ENCODE measurements around the gene CEP104. TPM values are rescaled to one million over a fixed set of nuclear protein-coding genes. Genes with fewer than 3 reads are reported as not detected.

The CEP104 gene
- total and polyA plus RNA-seq, 2 donors (not counting 1 experiment from before 2014, with no cell fraction given) = 25.4 to 28.9 TPM

DNA sequence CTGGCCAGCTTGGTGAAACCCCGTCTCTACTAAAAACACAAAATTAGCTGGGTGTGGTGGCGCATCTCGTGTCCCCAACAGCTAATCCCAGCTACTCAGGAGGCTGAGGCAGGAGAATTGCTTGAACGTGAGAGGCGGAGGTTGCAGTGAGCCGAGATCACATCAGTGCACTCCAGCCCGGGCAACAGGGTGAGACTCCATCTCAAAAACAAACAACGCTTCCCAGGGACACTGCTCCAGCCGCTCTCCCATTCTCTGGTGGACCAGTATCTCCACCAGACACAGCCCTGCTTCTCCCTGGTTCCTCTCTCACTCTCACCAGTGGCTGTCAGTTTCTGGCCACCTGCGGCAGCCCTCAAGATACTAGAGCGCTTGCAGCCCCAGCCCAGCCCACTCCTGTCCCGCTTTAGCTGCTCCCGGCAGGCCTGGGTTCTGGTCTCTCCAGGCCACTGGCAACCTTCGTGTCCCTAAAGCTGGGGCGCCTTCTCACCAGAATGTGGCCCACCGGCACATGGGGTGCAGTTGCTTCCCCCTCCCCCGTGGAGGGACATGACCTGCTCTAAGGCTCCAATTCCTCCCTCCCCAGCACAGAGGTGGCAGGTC, 39.8 kb downstream of the CEP104 start:
- Histone ChIP-seq H3K27me3 (ENCODE audit: control insufficient read depth, insufficient read depth, low read length) (no peaks in the 10 kb centered on the region), H2AFZ (ENCODE audit: low read length) (no peak overlapping the region), H3K9me3 (ENCODE audit: control insufficient read depth, insufficient read depth, low read depth, low read length) (no peaks in the 10 kb centered on the region), H3K4me3 (replicated peaks in 1 of 4; ENCODE audit: control extremely low read depth in 1 of 4, insufficient read depth in 1 of 4, low read depth in 3 of 4, low read length in 4 of 4) (no peak overlapping the region), H3K4me2 (ENCODE audit: extremely low read depth, insufficient read depth, low read length) (no peak overlapping the region), H3K79me2 (ENCODE audit: control insufficient read depth, insufficient read depth, low read length) (no peaks in the 10 kb centered on the region), H3K9ac (ENCODE audit: insufficient read depth, low read length) (no peak overlapping the region), H4K20me1 (ENCODE audit: control insufficient read depth, extremely low read depth, insufficient read depth, low read length) (no peaks in the 10 kb centered on the region), H3K4me1 (ENCODE audit: control insufficient read depth, extremely low read depth, insufficient read depth, low read length) (no peaks in the 10 kb centered on the region), H3K36me3 (ENCODE audit: control insufficient read depth, insufficient read depth, low read length) (peaks cover 2% of the 10 kb centered on the region), H3K27ac (ENCODE audit: insufficient read depth, low read length) (no peak overlapping the region)
- no peak for DNase-seq (ENCODE audit: low read depth in 2 of 2)
- no peak for TF ChIP-seq CTCF (conservative IDR thresholded peaks at IDR 0.05 in 1 of 2, IDR thresholded peaks at IDR 0.05 in 1 of 2; ENCODE audit: low read depth in 1 of 2, low read length in 2 of 2)
- TF ChIP-seq EZH2 (IDR thresholded peaks at IDR 0.05; ENCODE audit: low read length, missing control alignments) = no peak

DNA sequence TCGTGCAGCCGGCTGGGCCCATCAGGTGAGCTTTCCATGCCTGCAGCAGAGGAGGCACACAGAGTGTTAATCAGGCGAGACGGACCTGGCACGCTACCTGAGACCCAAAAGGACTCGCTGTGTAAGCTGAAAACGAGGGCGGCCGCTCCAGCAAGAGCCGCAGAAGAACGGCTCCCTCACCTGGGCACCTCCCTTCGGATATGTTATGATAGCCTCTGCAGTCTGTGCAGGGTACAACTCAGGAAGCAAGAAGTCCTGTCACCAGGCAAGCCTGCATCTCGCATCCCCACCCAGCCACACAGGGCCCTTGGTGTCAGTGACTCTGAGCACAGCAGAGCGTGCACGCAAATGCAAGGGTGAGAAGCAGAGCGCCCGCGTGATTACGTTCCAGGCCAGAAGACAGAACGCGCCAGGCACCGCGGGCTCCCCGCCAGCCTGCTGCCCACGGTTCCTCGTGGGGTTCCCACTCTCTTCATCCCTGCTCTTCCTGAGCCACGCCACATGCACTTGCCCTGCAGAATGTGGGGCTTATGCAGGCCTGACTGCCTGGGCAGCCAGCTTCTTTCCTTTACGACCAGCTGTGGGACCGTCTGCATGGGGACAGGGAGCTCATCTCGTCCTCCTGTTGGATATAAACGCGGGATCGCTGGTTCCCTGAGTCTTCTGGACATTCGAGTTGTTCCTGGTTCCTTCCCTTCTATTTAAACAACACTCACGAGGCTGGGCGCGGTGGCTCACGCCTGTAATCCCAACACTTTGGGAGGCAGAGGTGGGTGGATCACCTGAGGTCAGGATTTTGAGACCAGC, 40.5 kb downstream of the CEP104 start:
- no peak for TF ChIP-seq CTCF (conservative IDR thresholded peaks at IDR 0.05 in 1 of 2, IDR thresholded peaks at IDR 0.05 in 1 of 2; ENCODE audit: low read depth in 1 of 2, low read length in 2 of 2)
- Histone ChIP-seq H3K36me3 (ENCODE audit: control insufficient read depth, insufficient read depth, low read length) (peaks cover 2% of the 10 kb centered on the region), H3K4me3 (replicated peaks in 1 of 4; ENCODE audit: control extremely low read depth in 1 of 4, insufficient read depth in 1 of 4, low read depth in 3 of 4, low read length in 4 of 4) (no peak overlapping the region), H3K9me3 (ENCODE audit: control insufficient read depth, insufficient read depth, low read depth, low read length) (no peaks in the 10 kb centered on the region), H3K4me2 (ENCODE audit: extremely low read depth, insufficient read depth, low read length) (no peak overlapping the region), H3K4me1 (ENCODE audit: control insufficient read depth, extremely low read depth, insufficient read depth, low read length) (no peaks in the 10 kb centered on the region), H4K20me1 (ENCODE audit: control insufficient read depth, extremely low read depth, insufficient read depth, low read length) (no peaks in the 10 kb centered on the region), H3K27me3 (ENCODE audit: control insufficient read depth, insufficient read depth, low read length) (no peaks in the 10 kb centered on the region), H3K79me2 (ENCODE audit: control insufficient read depth, insufficient read depth, low read length) (no peaks in the 10 kb centered on the region), H2AFZ (ENCODE audit: low read length) (no peak overlapping the region), H3K9ac (ENCODE audit: insufficient read depth, low read length) (no peak overlapping the region), H3K27ac (ENCODE audit: insufficient read depth, low read length) (no peak overlapping the region)
- no peak for DNase-seq (ENCODE audit: low read depth in 2 of 2)

DNA sequence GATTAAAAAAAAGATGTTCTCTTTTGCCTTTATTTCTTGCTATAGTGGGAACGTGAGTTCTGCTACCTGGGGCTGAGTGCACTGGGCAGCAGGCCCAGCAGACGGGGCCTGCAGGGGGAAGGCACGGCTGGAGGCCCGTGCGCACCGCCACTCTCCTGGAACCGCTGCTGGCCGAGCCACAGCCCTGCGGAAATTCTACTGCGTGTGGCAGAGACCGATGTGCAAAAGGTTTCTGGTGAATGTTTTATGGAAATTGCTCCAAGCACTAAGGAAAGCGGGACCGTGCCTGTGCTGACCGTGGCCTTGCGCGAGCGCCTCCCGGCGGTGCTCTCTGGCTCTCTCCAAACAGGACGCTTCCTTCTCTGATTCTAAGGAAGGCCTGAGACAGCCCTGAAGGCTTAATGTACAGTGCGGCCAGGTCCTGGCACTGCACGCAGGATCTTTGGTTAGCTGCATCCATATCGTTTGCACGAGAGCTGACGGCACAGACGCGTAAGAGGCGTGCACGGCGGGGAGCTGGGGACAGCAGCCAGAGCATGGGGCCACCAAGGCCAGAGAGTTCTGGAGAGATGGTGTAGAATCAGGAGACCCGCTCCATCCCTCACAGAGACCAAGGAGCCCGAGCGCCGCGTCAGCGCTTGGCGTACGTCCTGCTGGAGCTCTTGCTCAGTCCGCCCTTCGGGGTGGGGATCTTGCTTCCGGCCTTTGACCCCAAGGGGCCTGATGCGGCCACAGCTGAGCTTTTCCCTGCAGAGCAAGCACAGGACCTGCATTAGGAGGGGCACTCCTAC, 42.0 kb downstream of the CEP104 start:
- Histone ChIP-seq H3K9ac (ENCODE audit: insufficient read depth, low read length) (no peak overlapping the region), H2AFZ (ENCODE audit: low read length) (no peak overlapping the region), H3K4me2 (ENCODE audit: extremely low read depth, insufficient read depth, low read length) (no peak overlapping the region), H4K20me1 (ENCODE audit: control insufficient read depth, extremely low read depth, insufficient read depth, low read length) (no peaks in the 10 kb centered on the region), H3K4me3 (replicated peaks in 1 of 4; ENCODE audit: control extremely low read depth in 1 of 4, insufficient read depth in 1 of 4, low read depth in 3 of 4, low read length in 4 of 4) (no peak overlapping the region), H3K4me1 (ENCODE audit: control insufficient read depth, extremely low read depth, insufficient read depth, low read length) (no peaks in the 10 kb centered on the region), H3K79me2 (ENCODE audit: control insufficient read depth, insufficient read depth, low read length) (no peaks in the 10 kb centered on the region), H3K27me3 (ENCODE audit: control insufficient read depth, insufficient read depth, low read length) (no peaks in the 10 kb centered on the region), H3K36me3 (ENCODE audit: control insufficient read depth, insufficient read depth, low read length) (peaks cover 2% of the 10 kb centered on the region), H3K27ac (ENCODE audit: insufficient read depth, low read length) (no peak overlapping the region), H3K9me3 (ENCODE audit: control insufficient read depth, insufficient read depth, low read depth, low read length) (no peaks in the 10 kb centered on the region)
- DNase-seq (ENCODE audit: low read depth in 2 of 2) = no peak
- TF ChIP-seq CTCF (conservative IDR thresholded peaks at IDR 0.05 in 1 of 2, IDR thresholded peaks at IDR 0.05 in 1 of 2; ENCODE audit: low read depth in 1 of 2, low read length in 2 of 2) (no peak), EZH2 (IDR thresholded peaks at IDR 0.05; ENCODE audit: low read length, missing control alignments) (no peak)

All from fibroblast of lung (primary cell).